SJCRH30 (cell line): ENCODE measurements around the gene CDH3. TPM values are rescaled to one million over a fixed set of nuclear protein-coding genes. Genes with fewer than 3 reads are reported as not detected.

ENCODE experiments used
- DNase-seq, 2 experiments: peaks; one replicate each; pipeline ENCODE4 v3.0.0-alpha.2; 2015 to 2020
- H3K27ac ChIP-seq: fragments of 250-450 bp; sonication (Bioruptor Pico); 2 replicates; pipeline ENCODE4 v1.5.1; 2020; ENCODE audit warnings: mild to moderate bottlenecking, moderate library complexity
- H3K27me3 ChIP-seq: fragments of 250-450 bp; sonication (Bioruptor Pico); 2 replicates; pipeline ENCODE4 v1.5.1; 2020; ENCODE audit warnings: mild to moderate bottlenecking, moderate library complexity
- H3K36me3 ChIP-seq: fragments of 250-450 bp; sonication (Bioruptor Pico); 2 replicates; pipeline ENCODE4 v1.5.1; 2020; ENCODE audit warnings: mild to moderate bottlenecking, moderate library complexity
- H3K4me1 ChIP-seq: fragments of 250-450 bp; sonication (Bioruptor Pico); 2 replicates; pipeline ENCODE4 v1.5.1; 2020; ENCODE audit warnings: mild to moderate bottlenecking, moderate library complexity
- H3K4me3 ChIP-seq: fragments of 250-450 bp; sonication (Bioruptor Pico); 2 replicates; pipeline ENCODE4 v1.5.1; 2020; ENCODE audit warnings: mild to moderate bottlenecking, moderate library complexity
- H3K9me3 ChIP-seq: fragments of 250-450 bp; sonication (Bioruptor Pico); replicated peaks from 2 replicates; pipeline ENCODE4 v1.5.1; 2020; ENCODE audit warnings: mild to moderate bottlenecking, moderate library complexity
- total RNA-seq: library from RNA; depleted of rRNA; stranded (reverse); fragments of >200 nt; shearing (Covaris generic); gene quantifications from 2 replicates; pipeline ENCODE4 v1.2.3, GENCODE V29; 2014

CDH3 gene
- total RNA-seq, 1 experiment from 2014 or later = 12.0 TPM

DNA sequence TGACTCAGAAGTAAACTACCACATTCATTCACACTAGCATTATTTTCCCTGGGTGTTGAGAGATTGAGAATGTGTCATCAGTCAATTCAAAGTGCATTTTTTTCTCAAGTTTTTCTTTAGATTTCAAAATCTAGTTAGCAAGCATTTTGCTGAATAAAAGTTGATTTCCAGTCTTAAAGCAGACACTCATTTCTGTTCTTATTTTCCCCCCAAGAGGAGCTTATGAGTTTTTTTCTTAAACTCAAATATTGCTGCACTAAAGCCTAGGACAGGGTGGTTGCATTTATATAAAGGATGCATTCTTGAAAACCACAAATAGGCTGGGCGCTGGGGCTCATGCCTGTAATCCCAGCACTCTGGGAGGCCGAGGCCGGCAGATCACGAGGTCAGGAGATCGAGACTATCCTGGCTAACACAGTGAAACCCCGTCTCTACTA, 15.3 kb downstream of the CDH3 start:
- Histone ChIP-seq H3K27ac (no peak overlapping the region), H3K36me3 (no peaks in the 10 kb centered on the region), H3K4me3 (no peak overlapping the region), H3K27me3 (no peaks in the 10 kb centered on the region), H3K4me1 (peaks cover 7% of the 10 kb centered on the region; the same call in 1 of the 2 replicates), H3K9me3 (no peaks in the 10 kb centered on the region)
- DNase-seq = no peak

- Histone ChIP-seq H3K36me3 (no peaks in the 10 kb centered on the region), H3K4me1 (peaks cover 7% of the 10 kb centered on the region; the same call in 1 of the 2 replicates), H3K9me3 (no peaks in the 10 kb centered on the region), H3K4me3 (no peak overlapping the region), H3K27me3 (no peaks in the 10 kb centered on the region), H3K27ac (no peak overlapping the region)
- DNase-seq = no peak
Measured at GRCh38 chr16:68662035-68662434, 16.9 kb downstream of the CDH3 start.

DNA sequence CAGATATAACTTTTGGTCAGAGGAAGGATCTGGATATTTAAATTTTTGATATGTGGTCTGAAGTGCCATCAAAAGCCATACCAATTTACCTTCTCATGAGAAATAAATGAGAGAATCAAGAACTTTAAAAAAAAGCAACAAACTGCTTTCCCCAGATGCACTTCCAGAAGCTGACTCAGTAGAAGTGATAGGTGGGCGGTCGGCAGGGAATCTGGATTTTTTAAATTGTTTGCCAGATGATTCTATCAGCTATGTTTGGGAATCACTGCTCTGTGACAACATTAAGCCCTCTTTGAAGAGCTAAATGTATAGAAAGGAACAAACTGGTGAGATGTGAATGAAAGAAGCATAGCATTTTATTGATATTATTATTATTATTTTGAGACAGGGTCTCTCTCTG, 19.2 kb downstream of the CDH3 start:
- H3K4me3 ChIP-seq = no peak overlapping the region
- H3K27me3 ChIP-seq = no peaks in the 10 kb centered on the region
- H3K36me3 ChIP-seq = no peaks in the 10 kb centered on the region
- peaks cover 3% of the 10 kb centered on the region; the same call in 1 of the 2 replicates for H3K4me1 ChIP-seq
- no peak for DNase-seq
- H3K27ac ChIP-seq = no peak overlapping the region
- no peaks in the 10 kb centered on the region for H3K9me3 ChIP-seq

DNA sequence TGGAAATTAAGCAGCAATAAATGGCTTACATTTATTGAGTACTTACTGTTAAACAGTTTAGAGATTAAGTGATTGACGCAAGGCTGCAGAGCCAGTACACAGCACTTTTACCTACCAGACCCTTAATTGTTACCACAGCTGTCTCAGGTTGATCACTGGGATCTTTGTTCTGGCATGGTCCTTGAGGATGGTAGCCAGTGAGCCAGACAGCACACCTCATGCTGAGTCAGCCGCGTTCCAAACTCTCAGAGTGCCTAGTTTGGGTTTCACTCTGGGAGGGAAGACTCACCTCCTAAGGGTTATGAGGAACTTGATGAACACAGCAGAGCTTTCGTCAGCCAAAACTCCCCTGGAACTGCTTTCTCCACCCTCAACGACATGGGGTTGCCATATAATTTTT, 20.4 kb downstream of the CDH3 start:
- Histone ChIP-seq H3K27me3 (no peaks in the 10 kb centered on the region), H3K4me3 (no peak overlapping the region), H3K4me1 (no peaks in the 10 kb centered on the region; the same call in 1 of the 2 replicates), H3K27ac (no peak overlapping the region), H3K36me3 (no peaks in the 10 kb centered on the region), H3K9me3 (no peaks in the 10 kb centered on the region)
- DNase-seq = no peak

DNA sequence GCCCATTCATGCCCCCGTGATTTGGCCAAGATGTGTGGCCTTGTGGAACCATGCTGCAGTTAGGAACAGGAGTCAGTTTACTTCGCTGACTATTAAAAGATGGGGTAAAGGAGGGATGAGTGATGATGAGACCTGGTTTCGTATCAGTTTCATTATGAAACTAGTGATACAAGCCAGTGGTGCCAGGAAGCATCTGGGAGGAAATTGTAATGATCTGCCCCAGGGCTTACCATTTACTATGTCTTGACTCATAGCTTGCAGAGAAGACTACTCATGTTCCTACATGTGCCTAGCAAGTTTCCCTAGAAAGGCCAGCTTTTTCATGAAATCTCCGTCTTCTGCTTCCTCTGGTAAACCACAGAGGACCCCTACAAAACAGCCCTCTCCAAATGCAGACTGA, 23.2 kb downstream of the CDH3 start:
- no peaks in the 10 kb centered on the region for H3K4me1 ChIP-seq
- no peaks in the 10 kb centered on the region for H3K9me3 ChIP-seq
- DNase-seq = no peak
- no peak overlapping the region for H3K4me3 ChIP-seq
- H3K27me3 ChIP-seq = no peaks in the 10 kb centered on the region
- no peaks in the 10 kb centered on the region for H3K36me3 ChIP-seq
- no peak overlapping the region for H3K27ac ChIP-seq

GRCh38 chr16:68676113-68676860, 31.2 kb downstream of the CDH3 start:
- no peaks in the 10 kb centered on the region for H3K4me1 ChIP-seq
- no peaks in the 10 kb centered on the region for H3K36me3 ChIP-seq
- no peaks in the 10 kb centered on the region for H3K9me3 ChIP-seq
- H3K4me3 ChIP-seq = no peak overlapping the region
- no peak overlapping the region for H3K27ac ChIP-seq
- no peak for DNase-seq
- H3K27me3 ChIP-seq = no peaks in the 10 kb centered on the region

GRCh38 chr16:68681038-68681437, 35.9 kb downstream of the CDH3 start:
- H3K36me3 ChIP-seq = no peaks in the 10 kb centered on the region
- DNase-seq = no peak

DNA sequence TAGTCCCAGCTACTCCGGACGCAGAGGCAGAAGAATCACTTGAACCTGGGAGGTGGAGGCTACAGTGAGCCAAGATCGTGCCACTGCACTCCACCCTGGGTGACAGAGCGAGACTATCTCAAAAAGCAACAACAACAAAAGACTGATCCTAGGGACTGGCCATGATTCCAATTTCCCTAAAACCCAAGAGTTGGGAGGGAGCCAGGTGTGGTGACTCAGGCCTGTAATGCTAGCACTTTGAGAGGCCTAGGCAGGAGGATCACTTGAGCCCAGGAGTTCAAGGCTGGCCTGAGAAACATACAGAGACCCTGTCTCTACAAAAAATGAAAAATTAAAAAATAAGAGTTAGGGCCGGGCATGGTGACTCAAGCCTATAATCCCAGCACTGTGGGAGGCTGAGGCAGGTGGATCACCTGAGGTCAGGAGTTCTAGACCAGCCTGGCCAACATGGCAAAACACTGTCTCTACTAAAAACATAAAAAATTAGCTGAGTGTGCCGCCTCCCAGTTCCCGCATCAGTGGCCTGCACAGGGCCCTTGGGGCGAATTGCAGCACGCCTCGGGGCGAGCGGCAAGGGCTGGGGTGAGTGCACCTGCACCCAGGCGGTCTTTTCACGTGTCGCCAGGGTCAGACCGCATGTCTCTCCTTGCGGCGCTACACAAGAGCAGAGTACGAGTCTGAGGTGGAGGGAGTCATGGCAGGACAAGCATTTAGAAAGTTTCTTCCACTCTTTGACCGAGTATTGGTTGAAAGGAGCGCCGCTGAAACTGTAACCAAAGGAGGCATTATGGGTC, 40.8 kb downstream of the CDH3 start:
- Histone ChIP-seq H3K27ac (no peak overlapping the region), H3K4me3 (no peak overlapping the region), H3K27me3 (no peaks in the 10 kb centered on the region), H3K4me1 (no peaks in the 10 kb centered on the region), H3K36me3 (no peaks in the 10 kb centered on the region), H3K9me3 (no peaks in the 10 kb centered on the region)
- DNase-seq = no peak

More at GRCh38 chr16:68681038-68681437, 35.9 kb downstream of the CDH3 start:
- no peaks in the 10 kb centered on the region for H3K9me3 ChIP-seq
- no peak overlapping the region for H3K27ac ChIP-seq
- H3K27me3 ChIP-seq = no peaks in the 10 kb centered on the region
- no peak overlapping the region for H3K4me3 ChIP-seq
- H3K4me1 ChIP-seq = no peaks in the 10 kb centered on the region

DNA sequence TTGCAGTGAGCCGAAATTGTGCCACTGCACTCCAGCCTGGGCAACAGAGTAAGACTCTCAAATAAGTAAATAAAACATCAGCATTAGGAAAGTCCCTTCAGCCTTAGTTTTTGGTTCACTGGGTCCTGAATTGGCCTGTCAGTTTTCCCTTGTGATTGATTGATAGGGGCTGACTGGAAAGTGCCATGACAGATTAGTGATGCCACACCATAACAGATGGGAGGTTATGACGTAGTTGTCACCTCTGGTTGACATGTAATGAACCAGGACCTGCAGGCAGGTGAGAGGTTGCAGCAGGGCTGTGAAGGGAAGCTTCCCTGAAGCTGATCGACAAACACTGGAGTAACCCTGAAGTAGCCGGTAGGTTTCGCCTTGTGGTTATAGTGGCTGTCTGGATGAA, 41.8 kb downstream of the CDH3 start:
- no peak for DNase-seq
- Histone ChIP-seq H3K27me3 (no peaks in the 10 kb centered on the region), H3K4me1 (no peaks in the 10 kb centered on the region), H3K4me3 (no peak overlapping the region), H3K27ac (no peak overlapping the region), H3K9me3 (no peaks in the 10 kb centered on the region), H3K36me3 (no peaks in the 10 kb centered on the region)

- H3K9me3 ChIP-seq = no peaks in the 10 kb centered on the region
- no peak overlapping the region for H3K27ac ChIP-seq
- H3K4me3 ChIP-seq = no peak overlapping the region
- H3K4me1 ChIP-seq = no peaks in the 10 kb centered on the region
- no peak for DNase-seq
- no peaks in the 10 kb centered on the region for H3K27me3 ChIP-seq
- no peaks in the 10 kb centered on the region for H3K36me3 ChIP-seq
Measured at GRCh38 chr16:68689921-68690320, 44.8 kb downstream of the CDH3 start.

DNA sequence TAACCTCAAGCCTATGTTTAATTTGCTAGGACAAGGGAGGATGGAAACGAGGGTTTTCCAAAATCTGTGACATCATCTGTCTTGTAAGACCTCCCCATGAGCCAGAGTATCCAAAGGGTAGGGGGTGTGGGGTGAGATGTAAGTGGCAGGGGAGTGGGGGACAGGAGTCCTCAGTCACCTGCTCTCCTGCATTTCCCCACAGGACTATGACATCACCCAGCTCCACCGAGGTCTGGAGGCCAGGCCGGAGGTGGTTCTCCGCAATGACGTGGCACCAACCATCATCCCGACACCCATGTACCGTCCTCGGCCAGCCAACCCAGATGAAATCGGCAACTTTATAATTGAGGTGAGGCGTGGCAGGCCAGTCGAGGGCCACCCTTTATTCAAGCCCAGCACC, 50.5 kb downstream of the CDH3 start:
- DNase-seq = no peak
- H3K4me1 ChIP-seq = no peaks in the 10 kb centered on the region
- H3K36me3 ChIP-seq = no peaks in the 10 kb centered on the region
- H3K4me3 ChIP-seq = no peak overlapping the region
- H3K9me3 ChIP-seq = no peaks in the 10 kb centered on the region
- no peak overlapping the region for H3K27ac ChIP-seq
- H3K27me3 ChIP-seq = no peaks in the 10 kb centered on the region

DNA sequence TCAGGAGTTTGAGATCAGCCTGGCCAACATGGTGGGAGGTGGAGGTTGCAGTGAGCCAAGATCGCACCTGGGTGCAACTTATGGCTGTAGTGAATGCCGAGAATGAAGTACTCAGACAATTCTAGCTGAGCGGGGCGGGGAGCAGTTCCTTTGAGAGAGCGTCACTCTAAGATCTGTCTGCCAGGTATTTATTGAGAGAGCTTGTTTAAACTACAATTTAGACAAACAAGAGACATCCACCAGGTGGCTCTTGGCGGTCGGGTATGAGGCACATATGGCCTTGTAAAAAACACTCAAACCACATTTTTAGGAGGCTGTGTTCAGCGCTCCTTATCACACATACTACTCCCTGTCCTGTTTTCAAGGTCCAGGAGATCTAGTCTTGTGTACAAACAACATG, 51.4 kb downstream of the CDH3 start:
- Histone ChIP-seq H3K36me3 (no peaks in the 10 kb centered on the region), H3K27ac (no peak overlapping the region), H3K4me3 (no peak overlapping the region), H3K4me1 (no peaks in the 10 kb centered on the region), H3K9me3 (no peaks in the 10 kb centered on the region), H3K27me3 (no peaks in the 10 kb centered on the region)
- DNase-seq = no peak

GRCh38 chr16:68698091-68698490, 53.0 kb downstream of the CDH3 start:
- DNase-seq = no peak
- H3K36me3 ChIP-seq = no peaks in the 10 kb centered on the region
- H3K4me3 ChIP-seq = no peak overlapping the region
- H3K4me1 ChIP-seq = no peaks in the 10 kb centered on the region
- H3K9me3 ChIP-seq = no peaks in the 10 kb centered on the region
- H3K27me3 ChIP-seq = no peaks in the 10 kb centered on the region
- no peak overlapping the region for H3K27ac ChIP-seq

GRCh38 chr16:68700120-68700519, 55.0 kb downstream of the CDH3 start:
- Histone ChIP-seq H3K27ac (no peak overlapping the region), H3K9me3 (no peaks in the 10 kb centered on the region), H3K27me3 (no peaks in the 10 kb centered on the region), H3K4me1 (no peaks in the 10 kb centered on the region), H3K4me3 (no peak overlapping the region), H3K36me3 (no peaks in the 10 kb centered on the region)
- DNase-seq = no peak

GRCh38 chr16:68700831-68701230, 55.7 kb downstream of the CDH3 start:
- Histone ChIP-seq H3K27me3 (no peaks in the 10 kb centered on the region), H3K9me3 (no peaks in the 10 kb centered on the region), H3K4me3 (no peak overlapping the region), H3K27ac (no peak overlapping the region), H3K4me1 (no peaks in the 10 kb centered on the region), H3K36me3 (no peaks in the 10 kb centered on the region)
- DNase-seq = peak in 1 of 2 experiments; percentile 18
